ENCODE results near the gene TADA2A. TPM values are rescaled to one million over a fixed set of nuclear protein-coding genes. Genes with fewer than 3 reads are reported as not detected.

The TADA2A gene
- total and polyA plus RNA-seq, 2 of the 8 experiments (the other 6 are each of a cell fraction or from before 2014, with no cell fraction given): 8.4 to 18.5 TPM

DNA sequence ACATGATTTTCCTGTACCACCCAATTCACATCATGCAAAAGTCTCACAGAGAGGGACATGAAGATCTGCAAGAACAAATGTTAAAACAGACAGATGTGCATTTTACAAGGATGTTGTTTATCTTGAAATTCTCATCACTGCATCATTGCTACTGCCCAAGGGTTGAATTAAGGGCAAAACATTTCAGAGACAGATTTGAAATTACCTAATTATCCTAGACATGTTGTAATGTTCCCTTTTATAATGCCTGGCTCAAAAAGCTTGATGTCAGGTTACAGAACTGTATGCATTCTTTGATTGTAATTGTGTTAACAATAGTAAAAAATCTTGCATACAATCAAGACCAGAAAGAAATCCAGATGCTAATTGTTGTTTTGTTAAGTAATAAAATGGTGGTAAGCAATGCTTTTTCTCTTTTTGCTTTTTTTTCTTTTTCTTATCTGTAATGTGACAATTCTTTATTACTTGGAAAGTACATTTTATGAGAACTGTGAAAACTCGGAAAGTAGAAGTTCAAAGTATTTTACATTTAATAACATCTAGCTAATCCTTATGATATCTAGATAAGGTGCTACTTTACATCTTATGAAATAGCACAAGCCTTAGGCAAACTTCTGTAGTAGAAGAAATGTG is 79.4 kb downstream of the TADA2A start:
- H3K27me3 ChIP-seq (replicated peaks in 1 of 4; ENCODE audit: control insufficient read depth in 3 of 4, extremely low read depth in 1 of 4, insufficient read depth in 3 of 4, low read length in 3 of 4): peaks cover 0 to 3% (median 0%) of the 10 kb centered on the region in 4 experiments; a peak in 4 of 7 replicates
- TF ChIP-seq RAD21 (IDR thresholded peaks at IDR 0.05 in 1 of 2, conservative IDR thresholded peaks at IDR 0.05 in 1 of 2; ENCODE audit: low read depth in 2 of 2, low read length in 2 of 2) (no peak), SP4 (IDR thresholded peaks at IDR 0.05; ENCODE audit: low read length) (no peak), NANOG (IDR thresholded peaks at IDR 0.05; ENCODE audit: insufficient read depth, low read depth, low read length, poor library complexity, severe bottlenecking) (no peak), TBP (IDR thresholded peaks at IDR 0.05; ENCODE audit: low read depth, low read length) (no peak), POLR2AphosphoS5 (IDR thresholded peaks at IDR 0.05; ENCODE audit: low read depth, low read length) (no peak), KDM1A (IDR thresholded peaks at IDR 0.05; ENCODE audit: borderline replicate concordance, low read length) (no peak), MAFK (IDR thresholded peaks at IDR 0.05; ENCODE audit: low read depth, low read length) (no peak), CHD2 (IDR thresholded peaks at IDR 0.05; ENCODE audit: low read length) (no peak), PHF8 (conservative IDR thresholded peaks at IDR 0.05; ENCODE audit: low read depth, low read length) (no peak), TAF1 (IDR thresholded peaks at IDR 0.05; ENCODE audit: low read depth, low read length) (no peak), CREB1 (IDR thresholded peaks at IDR 0.05) (no peak), SP2 (IDR thresholded peaks at IDR 0.05; ENCODE audit: low read length) (no peak), TCF12 (IDR thresholded peaks at IDR 0.05; ENCODE audit: low read depth, low read length) (no peak), NRF1 (IDR thresholded peaks at IDR 0.05; ENCODE audit: low read depth, low read length) (no peak)

More for the DNA sequence above, 79.4 kb downstream of the TADA2A start:
- no peak overlapping the region for H2BK12ac ChIP-seq (ENCODE audit: low read depth, low read length)
- no peak overlapping the region for H2BK5ac ChIP-seq (ENCODE audit: low read depth, low read length)
- WGBS, 2 experiments (ENCODE audit: extremely low coverage in 1 of 2, insufficient coverage in 1 of 2, insufficient read length in 1 of 2, insufficient replicate concordance in 2 of 2, low coverage in 1 of 2, low lambda C conversion rate in 2 of 2, missing lambda C conversion rate in 1 of 2): 88% methylated on average over 1 of the region's 1 CpG; no CpG with 5 or more reads in 1 of the 2 experiments
- ChIA-PET CTCF (ENCODE audit: partially characterized antibody) (interaction anchor here (0.8 to 2.4 kb wide), 4 partner anchors 33 to 113 kb away, joined by 3 to 5 read pairs (median 4); no protein-coding TSS in a partner anchor), POLR2A (ENCODE audit: partially characterized antibody) (no interaction called here)
- FAIRE-seq (no peak), DNase-seq (ENCODE audit: low read depth in 1 of 2, low spot score in 2 of 2) (no peak)
- H3K14ac ChIP-seq (ENCODE audit: insufficient read length): no peak overlapping the region
- no peak overlapping the region for H3K27ac ChIP-seq (ENCODE audit: low read depth, low read length)
- no peak overlapping the region for H2AK5ac ChIP-seq (ENCODE audit: low read depth, low read length)
- peaks cover 11% of the 10 kb centered on the region for H3K23me2 ChIP-seq (ENCODE audit: low read depth, low read length)
- H4K91ac ChIP-seq (replicated peaks; ENCODE audit: insufficient read length, low read length): no peak overlapping the region
- H3K9ac ChIP-seq (replicated peaks in 1 of 4; ENCODE audit: extremely low read depth in 1 of 4, low read depth in 3 of 4, low read length in 3 of 4): no peak overlapping the region
- H3K9me3 ChIP-seq (ENCODE audit: insufficient read depth in 2 of 2, low read depth in 1 of 2, low read length in 1 of 2): no peaks in the 10 kb centered on the region
- H3K56ac ChIP-seq (replicated peaks; ENCODE audit: insufficient read length, low read depth, low read length): no peak overlapping the region
- H4K8ac ChIP-seq (ENCODE audit: extremely low read depth, insufficient read depth, low read length): no peak overlapping the region
- H2BK20ac ChIP-seq (ENCODE audit: low read length): no peak overlapping the region
- peaks cover 5 to 17% (median 12%) of the 10 kb centered on the region in 4 experiments for H3K4me1 ChIP-seq (replicated peaks in 1 of 4; ENCODE audit: control insufficient read depth in 3 of 4, insufficient read depth in 4 of 4, low read length in 3 of 4)
- H3K36me3 ChIP-seq (ENCODE audit: control insufficient read depth in 2 of 4, insufficient read depth in 4 of 4, low read length in 3 of 4): no peaks in the 10 kb centered on the region
- no peak overlapping the region for H3K4me2 ChIP-seq (ENCODE audit: insufficient read depth in 1 of 2, low read depth in 2 of 2, low read length in 2 of 2)
- H4K5ac ChIP-seq (ENCODE audit: insufficient read length, low read depth, low read length): no peak overlapping the region
- H3K18ac ChIP-seq (ENCODE audit: extremely low read depth, low read length): no peak overlapping the region
- no peak overlapping the region for H3K4ac ChIP-seq (replicated peaks; ENCODE audit: insufficient read length, low read depth, low read length)
- H4K20me1 ChIP-seq (replicated peaks in 1 of 2; ENCODE audit: control insufficient read depth in 1 of 2, insufficient read depth in 2 of 2, low read length in 2 of 2): no peaks in the 10 kb centered on the region
- H2BK15ac ChIP-seq (ENCODE audit: low read length): no peak overlapping the region
- H3K79me2 ChIP-seq (ENCODE audit: control insufficient read depth in 1 of 2, insufficient read depth in 2 of 2, low read length in 2 of 2): peaks cover 0 to 3% of the 10 kb centered on the region in 2 experiments; a peak in 2 of 4 replicates
- no peak overlapping the region for H2BK120ac ChIP-seq (replicated peaks; ENCODE audit: low read depth, low read length)
- no peaks in the 10 kb centered on the region for H3K79me1 ChIP-seq (ENCODE audit: low read depth, low read length)
- no peak overlapping the region for H2AFZ ChIP-seq (ENCODE audit: low read length)
- no peak overlapping the region for H3K4me3 ChIP-seq (ENCODE audit: extremely low read depth in 1 of 4, insufficient read depth in 2 of 4, low read depth in 3 of 4, low read length in 4 of 4)
- no peak overlapping the region for H3K23ac ChIP-seq (ENCODE audit: insufficient read length)
